Medulla oblongata (tissue), 1 donor: Measurements from ENCODE around the gene OAS3.
"Not testable (repeated sequence)": the region's sequence is repeated elsewhere in the genome, so short reads cannot be mapped to it uniquely, and the experiment has no call there.

Experiments used
- DNase-seq: peaks from one replicate; pipeline ENCODE4 v3.0.0-alpha.2; 2015; ENCODE audit errors: extremely low spot score

The OAS3 gene

DNA sequence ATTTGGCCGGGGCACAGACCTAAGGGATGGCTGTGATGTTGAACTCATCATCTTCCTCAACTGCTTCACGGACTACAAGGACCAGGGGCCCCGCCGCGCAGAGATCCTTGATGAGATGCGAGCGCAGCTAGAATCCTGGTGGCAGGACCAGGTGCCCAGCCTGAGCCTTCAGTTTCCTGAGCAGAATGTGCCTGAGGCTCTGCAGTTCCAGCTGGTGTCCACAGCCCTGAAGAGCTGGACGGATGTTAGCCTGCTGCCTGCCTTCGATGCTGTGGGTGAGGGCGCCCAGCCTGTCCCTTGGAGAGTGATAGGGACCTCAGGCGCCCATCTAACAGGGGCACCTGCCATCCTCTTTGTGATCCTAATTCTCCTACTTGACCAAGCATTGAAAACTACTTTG is 12.4 kb downstream of the OAS3 start:
- no peak for DNase-seq

DNA sequence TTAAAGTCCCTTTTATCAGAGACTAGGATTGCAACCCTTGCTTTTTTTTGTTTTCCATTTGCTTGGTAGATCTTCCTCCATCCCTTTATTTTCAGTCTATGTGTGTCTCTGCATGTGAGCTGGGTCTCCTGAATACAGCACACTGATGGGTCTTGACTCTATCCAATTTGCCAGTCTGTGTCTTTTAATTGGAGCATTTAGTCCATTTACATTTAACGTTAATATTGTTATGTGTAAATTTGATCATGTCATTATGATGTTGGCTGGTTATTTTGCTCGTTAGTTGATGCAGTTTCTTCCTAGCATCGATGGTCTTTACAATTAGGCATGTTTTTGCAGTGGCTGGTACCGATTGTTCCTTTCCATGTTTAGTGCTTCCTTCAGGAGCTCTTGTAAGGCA is 18.9 kb downstream of the OAS3 start:
- DNase-seq: not testable (repeated sequence)

DNA sequence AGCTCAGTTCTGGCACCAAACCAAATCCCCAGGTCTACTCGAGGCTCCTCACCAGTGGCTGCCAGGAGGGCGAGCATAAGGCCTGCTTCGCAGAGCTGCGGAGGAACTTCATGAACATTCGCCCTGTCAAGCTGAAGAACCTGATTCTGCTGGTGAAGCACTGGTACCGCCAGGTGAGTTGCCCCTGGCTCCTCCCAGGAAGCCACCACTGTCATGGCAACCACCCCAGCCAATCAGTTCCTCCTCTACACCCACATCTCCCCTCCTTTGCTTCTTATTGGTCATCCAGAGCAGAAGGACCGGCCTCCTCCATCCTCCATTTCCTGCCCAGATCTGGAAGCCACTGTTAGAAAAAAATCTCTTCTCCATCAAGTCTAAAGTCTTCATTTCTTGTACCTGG is 22.8 kb downstream of the OAS3 start:
- no peak for DNase-seq

DNA sequence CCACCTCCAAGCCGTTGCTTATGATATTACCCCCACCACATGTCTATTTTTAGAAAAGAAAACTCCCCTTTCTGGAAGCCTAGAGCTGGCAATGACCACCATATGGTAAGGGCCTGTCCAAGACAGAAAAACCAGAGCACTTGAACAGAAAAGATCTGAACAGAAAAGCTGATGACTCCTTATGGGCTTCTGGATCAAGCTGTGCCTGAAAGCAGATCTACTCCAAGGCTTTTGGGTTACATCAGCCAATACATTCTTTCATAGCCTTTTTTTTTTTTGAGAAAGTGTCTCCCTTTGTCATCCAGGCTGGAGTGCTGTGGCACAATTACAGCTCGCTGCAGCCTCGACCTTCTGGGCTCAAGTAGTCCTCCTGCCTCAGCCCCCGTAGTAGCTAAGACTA is 23.3 kb downstream of the OAS3 start:
- DNase-seq: no peak

DNA sequence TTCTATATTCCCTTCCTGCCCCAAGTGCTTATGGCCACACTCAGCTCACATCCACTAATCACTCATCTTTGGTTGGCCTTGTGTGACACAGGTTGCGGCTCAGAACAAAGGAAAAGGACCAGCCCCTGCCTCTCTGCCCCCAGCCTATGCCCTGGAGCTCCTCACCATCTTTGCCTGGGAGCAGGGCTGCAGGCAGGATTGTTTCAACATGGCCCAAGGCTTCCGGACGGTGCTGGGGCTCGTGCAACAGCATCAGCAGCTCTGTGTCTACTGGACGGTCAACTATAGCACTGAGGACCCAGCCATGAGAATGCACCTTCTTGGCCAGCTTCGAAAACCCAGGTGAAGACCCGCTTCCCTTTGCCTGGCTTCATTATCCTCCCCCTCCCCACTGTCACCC is 24.3 kb downstream of the OAS3 start:
- DNase-seq: no peak

DNA sequence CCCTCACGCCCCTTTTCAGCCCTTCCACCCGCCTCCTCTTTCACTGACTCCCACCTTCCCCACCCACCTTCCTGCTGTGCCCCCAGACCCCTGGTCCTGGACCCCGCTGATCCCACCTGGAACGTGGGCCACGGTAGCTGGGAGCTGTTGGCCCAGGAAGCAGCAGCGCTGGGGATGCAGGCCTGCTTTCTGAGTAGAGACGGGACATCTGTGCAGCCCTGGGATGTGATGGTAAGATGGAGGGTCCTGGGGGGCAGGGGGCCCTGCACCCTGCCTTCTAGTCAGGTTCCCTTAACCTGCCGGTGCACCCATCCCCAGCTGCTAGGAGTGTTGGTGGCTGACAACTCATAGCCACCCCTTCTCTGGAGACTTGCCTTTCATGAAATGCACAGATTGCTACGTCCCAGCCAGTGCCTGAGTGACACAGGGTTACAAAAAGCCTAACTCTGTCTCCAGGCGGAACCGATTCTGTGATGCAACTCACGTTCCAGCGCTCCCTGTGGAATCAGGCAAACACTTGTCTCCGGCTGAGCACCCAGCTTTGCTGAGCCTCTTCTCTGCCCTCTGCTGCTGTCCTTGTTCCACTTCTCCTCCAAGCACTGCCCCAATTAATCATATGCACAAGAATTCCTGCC is 25.1 kb downstream of the OAS3 start:
- DNase-seq: peak; percentile 70

DNA sequence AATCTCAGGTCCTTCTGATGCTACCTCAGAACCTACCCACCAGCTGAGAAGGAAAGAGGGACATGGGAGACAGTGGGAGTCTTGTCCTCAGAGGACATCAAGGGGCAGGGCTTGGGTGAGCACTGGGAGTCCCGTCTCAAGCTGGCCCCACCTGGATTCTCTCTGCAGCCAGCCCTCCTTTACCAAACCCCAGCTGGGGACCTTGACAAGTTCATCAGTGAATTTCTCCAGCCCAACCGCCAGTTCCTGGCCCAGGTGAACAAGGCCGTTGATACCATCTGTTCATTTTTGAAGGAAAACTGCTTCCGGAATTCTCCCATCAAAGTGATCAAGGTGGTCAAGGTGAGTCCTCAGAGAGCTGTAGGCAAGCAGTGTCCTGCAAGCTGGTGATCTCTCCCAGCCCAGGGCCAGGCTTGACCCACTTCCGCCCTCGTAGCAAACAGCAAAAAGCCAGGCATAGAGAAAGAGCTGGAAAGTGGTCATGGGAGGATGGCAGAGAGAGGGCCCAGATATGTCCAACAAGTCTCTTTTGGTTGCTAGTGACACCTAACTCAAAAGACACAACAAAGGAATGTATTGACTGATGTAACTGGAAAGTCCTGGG is 25.9 kb downstream of the OAS3 start:
- no peak for DNase-seq

DNA sequence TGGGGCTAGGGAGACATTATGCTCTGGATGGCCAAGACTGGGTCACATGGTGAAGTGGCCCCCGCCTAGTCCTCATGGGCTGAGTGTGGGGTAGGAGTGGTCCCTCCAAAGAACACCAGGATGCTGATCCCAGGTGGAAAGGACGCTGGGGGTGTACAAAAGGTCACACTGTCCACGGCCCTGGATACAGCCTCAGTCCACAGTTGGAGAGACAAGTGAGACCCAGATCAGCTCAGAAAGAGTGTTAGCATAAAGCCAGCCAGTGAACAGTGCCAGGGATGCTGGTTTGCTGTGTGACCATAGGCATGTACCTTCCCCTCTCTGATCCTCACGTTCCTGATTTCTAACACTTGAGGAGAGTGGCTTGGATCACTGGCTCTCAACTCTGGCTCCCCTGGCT is 26.6 kb downstream of the OAS3 start:
- no peak for DNase-seq

DNA sequence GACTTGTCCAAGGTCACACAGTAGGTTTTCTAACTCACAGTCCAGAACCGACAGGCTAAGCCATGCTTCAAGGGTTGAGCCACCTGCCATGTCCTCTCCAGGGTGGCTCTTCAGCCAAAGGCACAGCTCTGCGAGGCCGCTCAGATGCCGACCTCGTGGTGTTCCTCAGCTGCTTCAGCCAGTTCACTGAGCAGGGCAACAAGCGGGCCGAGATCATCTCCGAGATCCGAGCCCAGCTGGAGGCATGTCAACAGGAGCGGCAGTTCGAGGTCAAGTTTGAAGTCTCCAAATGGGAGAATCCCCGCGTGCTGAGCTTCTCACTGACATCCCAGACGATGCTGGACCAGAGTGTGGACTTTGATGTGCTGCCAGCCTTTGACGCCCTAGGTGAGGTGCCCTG is 27.4 kb downstream of the OAS3 start:
- DNase-seq: no peak

DNA sequence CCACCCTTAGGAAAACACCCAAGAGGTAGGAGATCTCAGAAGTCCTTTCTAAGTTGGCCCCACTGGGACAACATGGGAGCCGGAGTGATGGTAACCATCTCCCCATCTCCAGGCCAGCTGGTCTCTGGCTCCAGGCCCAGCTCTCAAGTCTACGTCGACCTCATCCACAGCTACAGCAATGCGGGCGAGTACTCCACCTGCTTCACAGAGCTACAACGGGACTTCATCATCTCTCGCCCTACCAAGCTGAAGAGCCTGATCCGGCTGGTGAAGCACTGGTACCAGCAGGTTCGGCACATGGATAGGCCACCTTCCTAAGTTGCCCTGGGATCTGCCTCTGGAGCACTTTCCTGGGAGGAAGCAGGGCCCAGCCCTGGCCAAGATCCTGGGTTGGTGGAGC is 29.0 kb downstream of the OAS3 start:
- no peak for DNase-seq

DNA sequence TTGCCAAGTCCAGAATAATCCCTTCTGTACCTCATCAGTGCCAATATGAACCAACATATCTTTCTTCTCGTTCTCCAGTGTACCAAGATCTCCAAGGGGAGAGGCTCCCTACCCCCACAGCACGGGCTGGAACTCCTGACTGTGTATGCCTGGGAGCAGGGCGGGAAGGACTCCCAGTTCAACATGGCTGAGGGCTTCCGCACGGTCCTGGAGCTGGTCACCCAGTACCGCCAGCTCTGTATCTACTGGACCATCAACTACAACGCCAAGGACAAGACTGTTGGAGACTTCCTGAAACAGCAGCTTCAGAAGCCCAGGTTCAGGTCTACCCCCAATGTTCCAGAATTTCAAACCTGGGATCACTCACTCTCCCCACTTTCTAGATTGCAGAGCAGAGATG is 29.6 kb downstream of the OAS3 start:
- DNase-seq: no peak

DNA sequence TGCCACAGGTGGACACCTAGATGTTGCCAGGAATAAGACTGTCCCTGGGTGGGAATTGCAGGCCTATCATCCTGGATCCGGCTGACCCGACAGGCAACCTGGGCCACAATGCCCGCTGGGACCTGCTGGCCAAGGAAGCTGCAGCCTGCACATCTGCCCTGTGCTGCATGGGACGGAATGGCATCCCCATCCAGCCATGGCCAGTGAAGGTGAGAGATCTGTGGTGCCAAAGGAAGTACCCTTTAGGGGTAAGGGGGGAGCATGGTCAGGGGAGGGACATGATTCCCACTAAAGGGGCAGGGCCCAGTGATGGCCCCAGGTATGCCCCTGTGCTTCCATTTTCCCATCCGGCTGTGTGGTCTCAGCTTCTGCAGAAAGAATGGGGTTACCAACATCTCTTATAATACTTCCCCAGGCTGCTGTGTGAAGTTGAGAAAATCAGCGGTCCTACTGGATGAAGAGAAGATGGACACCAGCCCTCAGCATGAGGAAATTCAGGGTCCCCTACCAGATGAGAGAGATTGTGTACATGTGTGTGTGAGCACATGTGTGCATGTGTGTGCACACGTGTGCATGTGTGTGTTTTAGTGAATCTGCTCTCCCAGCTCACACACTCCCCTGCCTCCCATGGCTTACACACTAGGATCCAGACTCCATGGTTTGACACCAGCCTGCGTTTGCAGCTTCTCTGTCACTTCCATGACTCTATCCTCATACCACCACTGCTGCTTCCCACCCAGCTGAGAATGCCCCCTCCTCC is 31.5 kb downstream of the OAS3 start:
- DNase-seq: no peak

DNA sequence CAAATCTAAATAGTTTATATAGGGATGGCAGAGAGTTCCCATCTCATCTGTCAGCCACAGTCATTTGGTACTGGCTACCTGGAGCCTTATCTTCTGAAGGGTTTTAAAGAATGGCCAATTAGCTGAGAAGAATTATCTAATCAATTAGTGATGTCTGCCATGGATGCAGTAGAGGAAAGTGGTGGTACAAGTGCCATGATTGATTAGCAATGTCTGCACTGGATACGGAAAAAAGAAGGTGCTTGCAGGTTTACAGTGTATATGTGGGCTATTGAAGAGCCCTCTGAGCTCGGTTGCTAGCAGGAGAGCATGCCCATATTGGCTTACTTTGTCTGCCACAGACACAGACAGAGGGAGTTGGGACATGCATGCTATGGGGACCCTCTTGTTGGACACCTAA is 32.1 kb downstream of the OAS3 start:
- no peak for DNase-seq

DNA sequence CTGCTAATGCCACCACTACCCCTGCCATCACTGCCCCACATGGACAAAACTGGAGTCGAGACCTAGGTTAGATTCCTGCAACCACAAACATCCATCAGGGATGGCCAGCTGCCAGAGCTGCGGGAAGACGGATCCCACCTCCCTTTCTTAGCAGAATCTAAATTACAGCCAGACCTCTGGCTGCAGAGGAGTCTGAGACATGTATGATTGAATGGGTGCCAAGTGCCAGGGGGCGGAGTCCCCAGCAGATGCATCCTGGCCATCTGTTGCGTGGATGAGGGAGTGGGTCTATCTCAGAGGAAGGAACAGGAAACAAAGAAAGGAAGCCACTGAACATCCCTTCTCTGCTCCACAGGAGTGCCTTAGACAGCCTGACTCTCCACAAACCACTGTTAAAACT is 33.0 kb downstream of the OAS3 start:
- DNase-seq: no peak

DNA sequence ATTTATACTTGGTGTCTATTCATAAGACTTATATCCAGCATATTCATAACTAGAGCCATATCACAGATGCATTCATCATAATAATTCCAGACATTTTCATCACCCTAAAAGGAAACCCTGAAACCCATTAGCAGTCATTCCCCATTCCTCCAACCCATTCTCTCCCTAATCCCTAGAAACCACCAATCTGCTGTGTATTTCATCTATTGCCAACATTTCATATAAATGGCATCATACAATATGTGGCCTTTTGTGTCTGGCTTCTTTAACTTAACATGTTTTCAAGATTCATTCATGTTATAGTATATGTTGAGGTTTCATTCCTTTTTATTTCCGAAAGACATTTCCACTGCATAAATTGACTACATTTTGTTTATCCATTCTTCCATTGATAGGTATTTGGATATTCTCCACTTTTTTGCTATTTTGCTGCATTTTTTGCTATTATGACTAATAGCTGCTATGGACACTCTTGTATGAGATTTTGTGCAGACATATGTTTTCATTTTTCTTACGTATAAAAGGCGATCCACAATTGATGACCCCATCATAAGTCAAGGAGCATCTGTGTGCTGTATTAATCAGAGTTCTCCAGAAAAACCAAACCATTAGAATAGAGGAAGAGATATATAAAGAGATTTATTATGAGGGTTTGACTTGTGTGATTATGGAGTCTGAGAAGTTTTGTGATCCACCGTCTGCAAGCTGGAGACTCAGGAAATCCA is 34.9 kb downstream of the OAS3 start:
- DNase-seq: no peak

DNA sequence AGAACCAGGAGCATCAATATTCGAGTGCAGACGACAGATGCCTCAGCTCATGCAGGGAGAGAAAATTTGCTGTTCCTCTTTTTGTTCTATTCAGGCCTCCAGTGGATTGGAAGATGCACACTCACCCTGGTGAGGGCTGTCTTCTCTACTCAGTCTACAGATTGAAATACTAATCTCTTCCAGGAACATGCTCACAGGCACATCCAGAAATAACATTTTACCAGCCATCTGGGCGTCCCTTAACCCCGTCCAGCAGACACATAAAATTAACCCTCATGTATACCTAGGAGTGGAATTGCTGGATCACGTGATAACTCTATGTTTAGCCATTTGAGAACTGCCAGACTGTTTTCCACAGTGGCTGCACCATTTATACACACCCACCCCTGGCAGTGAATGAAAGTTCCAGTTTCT is 35.6 kb downstream of the OAS3 start:
- peak; percentile 28 for DNase-seq

DNA sequence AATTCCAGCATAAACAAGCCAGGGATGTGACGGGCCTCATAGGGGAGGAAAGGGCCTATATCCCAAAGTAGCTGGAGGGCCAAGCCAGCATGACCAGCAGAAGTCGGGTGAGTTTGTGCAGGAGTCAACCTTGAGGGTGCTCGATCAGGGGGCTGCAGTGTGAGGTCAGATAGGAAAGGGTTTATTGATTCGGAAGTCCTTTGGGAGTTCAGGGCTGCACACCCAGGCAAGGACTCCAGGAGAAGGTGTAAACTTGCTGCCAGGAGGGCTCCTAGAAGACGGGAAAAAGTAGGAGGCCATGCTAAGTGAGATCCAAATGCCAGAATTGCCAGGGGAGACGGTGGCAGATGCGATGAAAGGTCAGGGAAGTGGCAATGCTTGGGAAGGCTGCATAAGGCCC is 36.6 kb downstream of the OAS3 start:
- no peak for DNase-seq

DNA sequence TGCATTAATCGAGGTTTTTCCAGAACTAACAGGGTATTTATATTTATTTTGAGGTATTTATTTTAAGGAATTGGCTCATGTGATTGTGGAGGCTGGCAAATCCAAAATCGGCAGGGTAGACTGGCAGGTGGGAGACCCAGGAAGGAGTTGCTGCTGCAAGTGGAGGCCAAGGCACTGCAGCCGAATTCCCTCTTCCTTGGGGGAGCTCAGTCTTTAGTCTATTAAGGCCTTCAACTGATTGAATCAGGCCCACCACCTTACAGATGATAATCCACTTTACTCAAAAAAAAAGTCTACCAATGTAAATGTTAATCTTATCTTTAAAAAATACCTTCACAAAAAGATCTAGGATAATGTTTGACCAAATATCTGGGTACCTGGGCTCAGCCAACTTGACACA is 38.9 kb downstream of the OAS3 start:
- DNase-seq: no peak

DNA sequence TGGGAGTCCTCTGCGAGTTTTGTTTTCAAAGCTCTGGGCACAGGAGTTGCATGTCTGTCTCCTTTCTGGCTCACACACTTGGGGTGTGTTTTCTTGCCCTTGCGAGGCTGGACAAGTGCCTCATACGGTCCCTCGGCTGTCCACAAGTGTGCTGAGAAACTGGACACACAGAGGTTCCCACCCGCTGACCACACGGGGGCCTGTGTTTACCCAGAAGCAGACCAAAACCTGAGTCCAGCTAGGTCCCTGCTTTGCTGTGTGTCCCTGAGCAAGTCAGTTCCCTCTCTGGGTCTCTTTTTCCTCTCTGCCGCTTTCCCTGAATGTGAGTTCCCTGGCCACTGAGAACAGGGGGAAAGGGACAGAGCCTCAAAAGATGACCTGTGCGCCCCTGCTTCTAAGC is 39.4 kb downstream of the OAS3 start:
- peak; percentile 24 for DNase-seq

DNA sequence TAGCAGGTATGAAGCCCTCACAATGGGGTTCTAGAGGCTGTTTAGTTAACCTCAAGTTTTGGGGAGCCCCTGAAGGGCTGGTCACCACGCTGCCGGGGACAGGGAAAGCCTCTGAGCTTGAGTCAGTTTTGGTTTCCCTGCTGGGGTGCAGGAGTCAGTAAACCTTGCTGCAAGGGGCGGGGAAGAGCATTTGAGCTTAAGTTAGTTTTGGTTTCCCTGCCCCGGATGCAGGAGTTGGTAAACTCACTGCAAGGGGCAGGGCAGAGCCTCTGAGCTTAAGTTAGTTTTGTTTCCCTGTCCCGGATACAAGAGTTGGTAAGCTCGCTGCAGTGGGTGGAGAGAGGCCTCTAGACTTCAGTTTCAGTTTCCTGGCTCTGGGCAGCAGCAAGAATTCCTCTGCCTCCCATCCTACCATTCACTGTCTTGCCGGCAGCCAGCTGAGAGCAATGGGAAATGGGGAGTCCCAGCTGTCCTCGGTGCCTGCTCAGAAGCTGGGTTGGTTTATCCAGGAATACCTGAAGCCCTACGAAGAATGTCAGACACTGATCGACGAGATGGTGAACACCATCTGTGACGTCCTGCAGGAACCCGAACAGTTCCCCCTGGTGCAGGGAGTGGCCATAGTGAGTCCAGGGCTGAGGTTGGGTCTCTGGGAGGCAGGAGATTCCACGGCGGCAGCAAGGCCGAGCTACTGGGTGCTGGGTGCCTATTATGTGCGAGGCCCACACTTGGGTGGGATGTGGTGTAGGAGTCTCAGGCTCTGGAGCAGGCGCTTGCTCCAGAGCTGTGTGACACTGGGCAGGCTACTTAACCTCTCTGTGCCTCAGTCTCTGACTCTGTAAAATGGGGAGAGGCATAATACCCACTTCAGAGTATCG is 40.1 kb downstream of the OAS3 start, which contains the start of gene OAS2:
Gene OAS2 (plus strand): TSS at position 357 of the 878 bp plus-strand sequence. CDS start 90 bp downstream, at position 447.
- peak; percentile 78 for DNase-seq

DNA sequence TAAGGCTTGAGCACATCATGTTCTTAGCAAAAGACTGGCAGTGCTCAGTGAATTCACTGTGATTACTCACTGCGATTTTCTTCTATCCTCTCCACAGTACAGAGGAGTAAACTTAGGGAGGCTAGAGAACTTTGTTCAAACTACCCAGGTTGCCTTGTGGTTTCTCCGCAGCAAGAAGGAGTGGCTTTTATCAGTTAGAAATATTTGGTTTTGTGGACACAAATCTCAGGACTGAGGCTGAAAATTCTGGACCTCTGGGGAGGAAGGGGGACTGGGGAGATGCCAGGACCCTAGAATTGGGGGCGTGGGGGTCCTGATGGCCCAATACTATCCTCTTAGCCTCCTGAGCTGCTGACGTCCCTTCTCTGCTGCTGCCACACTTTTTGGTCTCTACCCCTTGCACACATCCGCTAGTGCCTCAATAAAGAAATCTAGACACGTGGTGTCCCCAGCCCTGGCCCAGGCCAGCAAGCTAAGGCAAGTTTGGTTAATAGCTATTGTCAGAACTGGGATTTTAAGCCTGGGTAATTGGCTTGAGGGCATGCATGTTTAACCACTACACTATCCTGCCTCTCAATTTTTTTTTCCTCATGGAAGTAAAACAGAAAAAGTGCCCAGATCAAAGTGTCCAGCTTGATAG is 40.9 kb downstream of the OAS3 start:
- peak; percentile 33 for DNase-seq
